Measurements from ENCODE around the gene SALL2. TPM values are rescaled to one million over a fixed set of nuclear protein-coding genes. Genes with fewer than 3 reads are reported as not detected.

The SALL2 gene
- 38.4 TPM for total RNA-seq (ENCODE audit: unreplicated experiment)
- long read RNA-seq, partial matches to known transcripts, result 0 of 4 reads
- long read RNA-seq, other reads (novel, unspliced or antisense), result 2 of 4 reads

- Mint-ChIP-seq H3K27me3 (ENCODE audit: unreplicated experiment) (peaks cover 2% of the 10 kb centered on the region), H3K9me3 (ENCODE audit: unreplicated experiment) (no peaks in the 10 kb centered on the region), H3K4me3 (ENCODE audit: unreplicated experiment) (peak within 1 kb of the TSS; percentile 95), H3K4me1 (ENCODE audit: unreplicated experiment) (peaks cover 23% of the 10 kb centered on the region), H3K27ac (ENCODE audit: unreplicated experiment) (peak within 1 kb of the TSS; percentile 97), H3K36me3 (ENCODE audit: low read depth, unreplicated experiment) (peaks cover 22% of the 10 kb centered on the region)
- no peak for TF ChIP-seq CTCF (IDR thresholded peaks at IDR 0.05; ENCODE audit: unreplicated experiment)
- DNase-seq (ENCODE audit: low spot score), result peak; percentile 73
Observed at GRCh38 chr14:21525962-21526671, at the start of gene SALL2. SALL2 (minus strand) TSS chr14:21526346; CDS start chr14:21526127, 219 bp downstream.

GRCh38 chr14:21575661-21576060, 49.5 kb upstream of the SALL2 start:
- no peak for TF ChIP-seq CTCF (IDR thresholded peaks at IDR 0.05; ENCODE audit: unreplicated experiment)
- Mint-ChIP-seq H3K9me3 (ENCODE audit: unreplicated experiment) (peaks cover 3% of the 10 kb centered on the region), H3K27ac (ENCODE audit: unreplicated experiment) (no peak overlapping the region), H3K4me3 (ENCODE audit: unreplicated experiment) (no peak overlapping the region), H3K27me3 (ENCODE audit: unreplicated experiment) (peaks cover 3% of the 10 kb centered on the region), H3K36me3 (ENCODE audit: low read depth, unreplicated experiment) (no peaks in the 10 kb centered on the region), H3K4me1 (ENCODE audit: unreplicated experiment) (peaks cover 7% of the 10 kb centered on the region)
- DNase-seq (ENCODE audit: low spot score), result no peak

- Mint-ChIP-seq H3K4me3 (ENCODE audit: unreplicated experiment) (no peak overlapping the region), H3K9me3 (ENCODE audit: unreplicated experiment) (peaks cover 3% of the 10 kb centered on the region), H3K27me3 (ENCODE audit: unreplicated experiment) (peaks cover 4% of the 10 kb centered on the region), H3K27ac (ENCODE audit: unreplicated experiment) (no peak overlapping the region), H3K36me3 (ENCODE audit: low read depth, unreplicated experiment) (no peaks in the 10 kb centered on the region), H3K4me1 (ENCODE audit: unreplicated experiment) (peaks cover 11% of the 10 kb centered on the region)
- no peak for DNase-seq (ENCODE audit: low spot score)
- no peak for TF ChIP-seq CTCF (IDR thresholded peaks at IDR 0.05; ENCODE audit: unreplicated experiment)
Observed at GRCh38 chr14:21572604-21573003, 46.5 kb upstream of the SALL2 start.

GRCh38 chr14:21558703-21559170, 32.6 kb upstream of the SALL2 start:
- no peak overlapping the region for H3K4me3 Mint-ChIP-seq (ENCODE audit: unreplicated experiment)
- peaks cover 4% of the 10 kb centered on the region for H3K27me3 Mint-ChIP-seq (ENCODE audit: unreplicated experiment)
- H3K4me1 Mint-ChIP-seq (ENCODE audit: unreplicated experiment), result peaks cover 5% of the 10 kb centered on the region
- no peaks in the 10 kb centered on the region for H3K36me3 Mint-ChIP-seq (ENCODE audit: low read depth, unreplicated experiment)
- no peaks in the 10 kb centered on the region for H3K9me3 Mint-ChIP-seq (ENCODE audit: unreplicated experiment)
- H3K27ac Mint-ChIP-seq (ENCODE audit: unreplicated experiment), result no peak overlapping the region
- TF ChIP-seq CTCF (IDR thresholded peaks at IDR 0.05; ENCODE audit: unreplicated experiment), result no peak
- no peak for DNase-seq (ENCODE audit: low spot score)

Data from endothelial cell (in vitro differentiated cells).